ENCODE measurements around the gene RBL2.

- TF ChIP-seq POLR2AphosphoS5 (IDR thresholded peaks at IDR 0.05) (no peak), POLR2A (IDR thresholded peaks at IDR 0.05) (no peak)
These were observed 83.6 kb downstream of the RBL2 start for GRCh38 chr16:53517851-53518250.
